Diencephalon (tissue), 1 donor: ENCODE measurements around the gene TMED8. TPM values are rescaled to one million over a fixed set of nuclear protein-coding genes. Genes with fewer than 3 reads are reported as not detected.

Experiments used
- total RNA-seq: library from RNA; depleted of rRNA; stranded (reverse); fragments of >200 nt; gene quantifications from one replicate; pipeline ENCODE4 v1.2.3, GENCODE V29; 2014

The TMED8 gene, protein sequence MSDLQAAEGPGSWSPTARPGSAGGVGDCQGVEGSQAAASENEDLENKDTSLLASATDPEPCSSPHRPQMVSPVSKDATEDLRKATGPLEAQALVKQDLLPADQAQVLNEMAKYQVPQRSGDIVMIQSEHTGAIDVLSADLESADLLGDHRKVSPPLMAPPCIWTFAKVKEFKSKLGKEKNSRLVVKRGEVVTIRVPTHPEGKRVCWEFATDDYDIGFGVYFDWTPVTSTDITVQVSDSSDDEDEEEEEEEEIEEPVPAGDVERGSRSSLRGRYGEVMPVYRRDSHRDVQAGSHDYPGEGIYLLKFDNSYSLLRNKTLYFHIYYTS
- 30.0 TPM for total RNA-seq

DNA sequence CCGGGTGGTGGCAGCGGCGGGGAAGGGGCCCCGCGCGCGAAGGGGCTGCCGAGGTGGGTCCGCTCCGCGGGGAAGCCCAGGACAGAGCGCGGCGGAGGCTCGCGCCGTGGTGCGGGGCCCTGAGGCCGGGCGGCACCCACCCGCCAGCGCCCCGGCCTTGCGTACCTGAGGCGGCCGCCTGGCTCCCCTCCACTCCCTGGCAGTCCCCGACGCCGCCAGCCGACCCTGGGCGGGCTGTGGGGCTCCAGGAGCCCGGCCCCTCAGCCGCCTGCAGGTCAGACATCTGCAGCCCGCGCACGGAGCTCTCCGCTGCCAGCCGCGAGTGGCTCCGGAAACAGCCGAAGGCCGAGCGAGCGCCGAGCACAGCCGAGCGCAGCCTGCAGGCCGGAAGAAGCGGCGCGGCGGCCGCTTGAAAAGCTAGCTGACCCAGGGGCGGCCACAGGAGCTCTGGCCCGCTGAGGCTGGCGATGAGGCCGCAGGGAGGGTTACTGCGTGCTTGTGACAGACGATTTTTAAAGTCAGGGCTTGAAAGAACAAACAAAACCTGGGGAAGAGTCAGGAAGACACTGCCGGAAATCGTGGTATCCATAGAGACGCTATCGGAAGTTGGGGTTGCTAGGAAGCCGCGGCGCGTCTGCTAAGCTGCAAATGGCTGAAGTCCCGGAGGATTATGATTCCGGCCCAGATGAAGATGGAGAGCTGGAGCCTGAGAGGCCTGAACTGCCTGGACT, at the start of gene TMED8, which contains the start of gene SAMD15:
TMED8 (minus strand) TSS at position 324 of the 731 bp plus-strand sequence; CDS start at position 283, 41 bp downstream.
SAMD15 (plus strand) TSS at position 609 of the 731 bp plus-strand sequence; CDS start at position 649, 40 bp downstream.

DNA sequence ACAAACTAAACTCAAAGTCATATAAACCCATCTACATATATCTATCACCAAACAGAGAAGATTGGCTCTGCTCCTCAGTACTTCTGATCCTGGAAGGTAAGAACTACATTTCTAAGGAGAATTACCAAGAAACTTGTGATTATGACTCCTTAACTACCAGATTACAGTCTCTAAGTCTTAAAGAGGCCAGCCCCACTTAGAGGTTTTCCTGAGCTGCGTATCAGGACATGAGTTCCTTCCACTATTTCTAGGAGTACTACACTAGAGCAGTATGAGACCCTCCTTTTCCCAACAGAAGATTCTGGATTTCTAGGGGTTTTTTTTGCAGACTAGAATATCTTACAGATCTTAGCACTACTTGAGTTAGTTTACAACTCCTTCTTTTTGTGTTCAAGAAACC, 46.5 kb upstream of the TMED8 start, which contains the start of gene NOXRED1:
NOXRED1 (minus strand) TSS at position 101 of the 400 bp plus-strand sequence. CDS start 634 bp downstream, outside the sequence.

DNA sequence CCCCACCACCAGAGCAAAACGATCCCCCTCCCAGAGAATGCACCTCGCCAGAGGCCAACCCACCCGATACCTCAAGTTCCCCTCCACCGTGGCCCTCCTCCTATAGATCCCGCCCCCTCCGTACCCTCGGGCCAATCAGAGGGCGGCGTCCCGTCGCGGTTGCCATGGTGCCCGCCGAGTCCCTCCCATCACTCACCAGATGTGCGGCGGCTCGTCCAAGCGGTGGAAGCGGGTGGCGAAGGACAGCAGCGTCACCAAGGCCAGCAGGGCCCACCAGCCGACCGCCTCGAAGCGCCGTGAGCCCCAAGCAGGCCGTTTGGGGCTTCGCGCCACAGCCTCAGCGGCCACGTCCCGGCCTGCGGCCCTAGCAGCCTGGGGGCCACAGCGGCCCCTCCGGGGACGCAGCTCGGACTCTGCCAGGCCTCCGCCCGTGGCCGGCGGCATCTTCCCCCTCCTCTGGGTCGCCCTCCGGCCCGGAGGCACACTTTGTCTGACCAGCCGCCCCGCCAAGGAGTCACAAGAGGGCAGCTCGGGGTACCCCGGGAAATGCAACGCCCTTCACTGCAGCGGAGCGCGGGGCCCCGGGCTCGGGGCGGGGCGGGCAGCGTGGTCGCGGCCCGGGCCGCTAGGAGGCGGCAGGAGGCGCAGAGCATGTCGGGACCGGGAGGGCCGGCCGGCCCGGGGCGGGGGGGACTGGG, 56.5 kb downstream of the TMED8 start, which contains the start of gene POMT2:
POMT2 (minus strand) TSS at position 646 of the 698 bp plus-strand sequence; CDS start at position 444, 202 bp downstream.

Other genes with a start within 250 kb of the TMED8 start
- gene ZDHHC22, start 235.3 kb downstream of the TMED8 start, total RNA-seq: 31.1 TPM
- 12.7 TPM for gene TMEM63C, start 195.3 kb downstream of the TMED8 start, total RNA-seq
- 17.8 TPM for gene NGB, start 105.9 kb downstream of the TMED8 start, total RNA-seq
- gene POMT2, start 56.2 kb downstream of the TMED8 start, total RNA-seq: 19.6 TPM
- gene GSTZ1, start 56.1 kb downstream of the TMED8 start, total RNA-seq: 7.4 TPM
- gene SAMD15, start 285 bp upstream of the TMED8 start, total RNA-seq: 20.8 TPM
- gene NOXRED1, start 46.4 kb upstream of the TMED8 start, total RNA-seq: 0.69 TPM
- gene VIPAS39, start 80.5 kb upstream of the TMED8 start, total RNA-seq: 26.3 TPM
- 111 TPM for gene AHSA1, start 81.0 kb upstream of the TMED8 start, total RNA-seq
- gene ISM2, start 121.7 kb upstream of the TMED8 start, total RNA-seq: 1.8 TPM
- gene SPTLC2, start 239.5 kb upstream of the TMED8 start, total RNA-seq: 49.1 TPM